Ramos (cell line): Measurements from ENCODE around the gene CC2D1A.

ENCODE experiments used
- in situ Hi-C: fragments of 300-500 bp; cut with MboI; formaldehyde crosslinking; loops from one replicate; pipeline ENCODE4 v1.14.3; 2022; ENCODE audit warnings: low sequenced_read_pairs; ENCODE audit not compliant: unreplicated experiment

The CC2D1A gene

DNA sequence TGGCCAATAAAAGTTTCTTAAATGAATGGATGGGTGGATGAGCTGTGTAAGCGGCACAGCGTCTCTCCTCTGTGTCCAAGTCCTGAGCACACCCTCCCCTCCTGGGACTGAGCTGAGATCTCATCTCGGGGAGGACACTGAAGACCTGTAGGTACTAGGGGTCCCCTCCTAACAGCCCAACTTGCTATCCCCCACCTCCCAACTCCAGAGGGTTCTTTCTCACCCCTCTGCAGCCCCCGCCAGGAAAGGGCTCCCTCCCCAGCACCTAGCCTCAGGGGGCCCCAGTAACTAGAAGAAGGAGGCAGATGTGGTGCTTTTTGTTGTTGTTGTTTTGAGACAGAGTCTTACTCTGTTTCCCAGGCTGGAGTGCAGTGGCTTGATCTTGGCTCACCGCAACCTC is 30.2 kb upstream of the CC2D1A start:
- in situ Hi-C loops = loop anchor here (10.0 kb wide), 1 partner anchor 601 kb away; no protein-coding TSS in a partner anchor

DNA sequence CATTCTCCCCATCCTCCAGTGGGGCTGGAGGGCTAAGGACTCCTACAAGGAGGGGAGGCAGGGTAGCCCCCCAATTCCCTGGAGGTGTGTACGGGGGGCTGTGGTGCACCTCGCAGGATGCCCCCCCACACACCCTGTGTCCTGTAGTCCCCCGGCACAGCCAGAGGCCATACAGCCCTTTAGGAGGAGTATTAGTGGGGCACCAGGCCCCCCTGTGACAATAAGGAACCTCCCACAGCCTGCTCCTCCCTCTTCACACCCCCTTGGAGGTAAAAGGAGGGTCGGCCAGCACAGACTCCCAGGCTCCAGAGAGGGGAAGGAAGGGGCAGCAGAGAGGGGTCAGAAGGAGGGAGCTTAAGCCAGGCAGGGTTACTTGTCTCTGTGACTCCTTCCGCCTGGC is 29.2 kb upstream of the CC2D1A start, which contains the start of gene NANOS3:
NANOS3 (plus strand) TSS at position 301 of the 400 bp plus-strand sequence. CDS start 115 bp downstream, outside the sequence.
- in situ Hi-C loops = loop anchor here (10.0 kb wide), 1 partner anchor 602 kb away; no protein-coding TSS in a partner anchor

DNA sequence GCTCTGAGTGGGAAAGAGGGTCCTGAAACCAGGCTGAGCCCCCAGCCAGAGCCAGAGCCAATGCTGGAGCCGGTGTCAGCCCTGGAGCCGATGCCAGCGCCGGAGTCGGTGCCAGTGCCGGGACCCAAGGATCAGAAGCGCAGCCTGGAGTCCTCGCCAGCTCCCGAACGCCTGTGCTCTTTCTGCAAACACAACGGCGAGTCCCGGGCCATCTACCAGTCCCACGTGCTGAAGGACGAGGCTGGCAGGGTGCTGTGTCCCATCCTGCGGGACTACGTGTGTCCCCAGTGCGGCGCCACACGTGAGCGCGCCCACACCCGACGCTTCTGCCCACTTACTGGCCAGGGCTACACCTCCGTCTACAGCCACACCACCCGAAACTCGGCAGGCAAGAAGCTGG is 28.7 kb upstream of the CC2D1A start:
- in situ Hi-C loops = loop anchor here (10.0 kb wide), 1 partner anchor 603 kb away; no protein-coding TSS in a partner anchor

DNA sequence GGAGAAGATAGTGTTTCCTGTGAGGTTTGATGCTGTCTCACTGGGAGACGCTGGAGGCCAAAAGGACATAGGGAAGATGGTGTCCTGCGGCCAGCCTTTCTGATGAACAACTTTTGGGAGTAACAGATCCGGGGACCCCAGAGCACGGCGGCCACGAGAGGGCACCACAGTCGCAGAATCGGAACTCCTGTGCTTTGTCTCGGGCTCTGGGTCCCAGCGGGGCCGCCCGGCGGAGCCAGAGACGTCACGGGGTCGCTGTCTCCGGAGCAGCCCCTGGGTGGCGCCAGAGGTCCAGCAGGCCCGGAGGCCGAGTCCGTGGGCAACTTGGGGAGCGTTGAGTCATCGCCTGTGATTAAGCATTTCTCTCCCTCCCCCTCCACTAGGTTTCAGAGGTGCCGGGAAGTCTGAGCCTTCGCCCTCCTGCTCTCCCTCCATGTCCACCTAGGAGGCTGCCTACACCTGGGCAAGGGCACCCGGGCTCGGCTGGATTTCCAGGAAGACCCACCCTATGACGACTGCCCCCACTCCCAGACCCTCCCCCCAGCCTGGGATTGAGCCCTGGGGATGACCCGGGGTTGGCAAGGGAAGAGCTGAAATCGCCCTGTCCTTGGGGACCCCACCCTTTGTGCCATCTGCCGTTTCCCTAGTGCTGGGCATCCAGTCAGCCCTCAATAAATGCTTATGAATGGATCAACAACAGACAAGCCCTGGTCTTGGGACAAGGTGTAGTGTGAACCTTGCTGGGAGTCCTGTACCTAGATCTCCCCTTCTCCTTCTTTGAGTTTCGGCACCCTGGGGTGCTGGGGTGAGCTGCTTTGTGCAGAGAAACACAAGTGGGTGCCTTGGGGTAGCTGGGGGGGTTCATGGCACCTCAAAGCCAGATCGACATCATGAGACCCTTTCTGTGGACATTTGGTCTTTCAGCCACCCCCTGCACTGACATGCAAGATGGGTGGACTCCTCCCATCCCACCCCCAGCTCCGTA is 25.6 kb upstream of the CC2D1A start:
- in situ Hi-C loops = loop anchor here (5.0 kb wide), 1 partner anchor 192 kb away; the partner anchor contains the start of gene MISP3

DNA sequence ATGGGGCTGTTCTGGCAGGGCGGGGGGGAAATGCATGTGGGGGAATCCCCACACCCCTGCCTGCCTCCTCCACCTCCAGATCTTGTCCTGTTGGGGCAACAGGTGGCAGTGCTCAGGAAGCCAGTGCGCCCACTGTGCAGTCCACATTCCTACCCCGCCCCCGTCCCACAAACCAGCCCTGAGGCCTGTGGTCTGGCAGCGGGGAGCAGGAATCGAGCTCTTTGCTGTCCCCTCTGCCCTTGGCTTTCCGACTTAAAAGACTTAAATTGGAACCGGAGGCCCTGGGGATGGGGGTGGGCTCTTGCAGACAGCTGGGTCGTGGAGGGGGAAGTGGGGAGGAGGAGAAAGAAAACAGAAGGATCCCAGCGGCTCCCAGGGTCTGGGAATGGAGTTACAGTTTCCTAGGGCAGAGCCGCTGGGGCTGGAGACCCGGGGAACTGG is 24.7 kb upstream of the CC2D1A start:
- in situ Hi-C loops = loop anchor here (5.0 kb wide), 1 partner anchor 191 kb away; the partner anchor contains the start of gene MISP3

DNA sequence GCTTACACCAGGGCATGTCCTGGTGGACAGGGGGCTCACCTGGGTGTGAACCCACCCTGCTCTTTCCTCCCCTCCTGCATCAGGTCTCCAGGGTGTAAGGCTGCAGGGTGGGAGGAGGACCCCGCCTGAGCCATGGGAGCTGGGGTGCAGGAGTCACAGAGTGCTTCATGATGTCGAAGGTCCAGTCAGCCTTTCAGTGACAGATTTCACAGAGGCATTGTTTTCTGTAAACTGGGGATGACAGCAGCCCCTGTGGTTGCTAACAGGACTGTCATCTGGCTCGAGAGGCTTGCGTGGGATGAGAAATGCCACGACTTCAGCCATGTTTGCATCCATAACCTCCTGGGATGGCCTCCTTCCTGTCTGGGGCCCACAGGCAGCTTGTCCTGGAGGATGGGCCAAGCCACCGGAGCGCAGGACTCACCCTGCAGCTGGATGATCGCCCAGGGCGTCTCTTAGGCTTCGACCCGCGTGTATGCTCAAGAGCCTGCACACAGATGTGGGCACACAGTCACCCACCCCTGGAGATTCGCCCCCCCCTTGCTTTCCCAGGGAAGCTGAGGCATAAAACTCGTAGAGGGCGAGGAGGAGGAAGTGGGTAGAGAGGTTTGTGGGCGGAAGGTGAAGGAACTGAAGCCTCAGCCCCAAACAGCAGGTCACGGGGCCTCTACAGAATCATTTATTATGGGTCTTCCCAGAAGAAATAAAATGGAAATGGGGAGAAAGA is 24.1 kb upstream of the CC2D1A start:
- in situ Hi-C loops = loop anchor here (5.0 kb wide), 1 partner anchor 190 kb away; the partner anchor contains the start of gene MISP3

DNA sequence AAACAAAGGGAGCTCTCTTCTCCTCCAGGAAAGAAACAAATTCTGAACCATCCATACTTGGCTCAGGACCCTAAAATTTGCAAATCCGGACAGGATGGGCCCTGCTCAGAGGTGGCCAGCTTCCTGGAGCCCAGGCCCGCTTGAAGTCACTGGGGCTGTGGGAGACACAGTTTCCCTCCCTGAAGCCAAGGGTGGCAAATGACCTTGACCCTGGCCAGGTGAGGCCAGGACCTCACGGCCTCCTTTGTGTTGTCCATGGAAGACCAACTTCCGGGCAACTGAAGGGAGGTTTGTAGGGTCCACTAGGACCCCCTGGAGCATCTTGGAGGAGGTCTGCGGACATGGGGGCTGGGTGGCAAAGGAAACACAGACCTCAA is 23.6 kb upstream of the CC2D1A start:
- in situ Hi-C loops = loop anchor here (5.0 kb wide), 1 partner anchor 190 kb away; the partner anchor contains the start of gene MISP3

DNA sequence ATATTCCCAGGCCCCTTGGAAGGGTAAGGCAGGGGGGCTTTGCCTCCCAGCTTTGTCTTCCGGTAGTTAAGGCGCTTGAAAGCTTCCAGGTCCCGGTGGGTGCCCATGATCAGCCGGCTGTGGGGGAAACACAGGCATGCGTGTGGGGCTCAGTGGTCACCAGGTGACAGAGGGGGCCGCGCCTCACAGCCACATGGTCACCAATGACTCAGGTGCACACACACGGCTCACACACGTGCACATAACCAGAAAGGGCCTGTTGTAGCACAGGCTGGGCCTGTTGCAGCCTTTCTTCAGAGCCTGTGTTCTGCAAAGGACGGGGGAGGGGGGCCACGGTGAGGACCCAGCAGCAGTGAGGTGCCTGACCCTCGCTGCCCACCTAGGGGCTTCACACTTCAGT is 23.2 kb upstream of the CC2D1A start:
- in situ Hi-C loops = loop anchor here (5.0 kb wide), 1 partner anchor 189 kb away; the partner anchor contains the start of gene MISP3

DNA sequence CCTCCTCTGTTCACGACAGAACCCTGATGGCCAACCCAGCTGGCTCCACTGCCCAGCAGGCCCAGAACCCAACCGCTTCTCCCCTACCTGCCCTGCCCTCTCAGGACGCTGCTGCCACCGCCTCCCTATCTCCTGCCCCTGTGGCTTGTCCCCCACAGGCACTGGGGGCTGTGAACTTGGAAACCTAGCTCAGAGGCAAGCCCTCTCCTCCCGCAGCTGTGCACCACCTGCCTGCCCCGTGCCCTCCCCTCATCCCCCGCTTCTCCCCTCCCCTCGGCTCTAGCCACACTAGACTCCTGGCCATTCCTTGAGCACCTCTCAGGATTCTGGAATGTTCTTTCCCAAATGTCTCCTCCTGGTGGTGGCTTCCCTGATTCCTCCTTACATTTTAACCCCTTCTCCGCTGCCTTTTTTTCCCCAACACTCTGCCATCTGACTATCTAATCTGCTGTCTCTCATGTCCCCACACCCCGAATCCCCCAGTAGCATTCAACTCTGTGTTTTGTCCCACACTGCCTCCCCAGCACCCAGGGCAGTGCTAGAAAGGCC is 22.4 kb upstream of the CC2D1A start:
- in situ Hi-C loops = loop anchor here (5.0 kb wide), 1 partner anchor 189 kb away; the partner anchor contains the start of gene MISP3

DNA sequence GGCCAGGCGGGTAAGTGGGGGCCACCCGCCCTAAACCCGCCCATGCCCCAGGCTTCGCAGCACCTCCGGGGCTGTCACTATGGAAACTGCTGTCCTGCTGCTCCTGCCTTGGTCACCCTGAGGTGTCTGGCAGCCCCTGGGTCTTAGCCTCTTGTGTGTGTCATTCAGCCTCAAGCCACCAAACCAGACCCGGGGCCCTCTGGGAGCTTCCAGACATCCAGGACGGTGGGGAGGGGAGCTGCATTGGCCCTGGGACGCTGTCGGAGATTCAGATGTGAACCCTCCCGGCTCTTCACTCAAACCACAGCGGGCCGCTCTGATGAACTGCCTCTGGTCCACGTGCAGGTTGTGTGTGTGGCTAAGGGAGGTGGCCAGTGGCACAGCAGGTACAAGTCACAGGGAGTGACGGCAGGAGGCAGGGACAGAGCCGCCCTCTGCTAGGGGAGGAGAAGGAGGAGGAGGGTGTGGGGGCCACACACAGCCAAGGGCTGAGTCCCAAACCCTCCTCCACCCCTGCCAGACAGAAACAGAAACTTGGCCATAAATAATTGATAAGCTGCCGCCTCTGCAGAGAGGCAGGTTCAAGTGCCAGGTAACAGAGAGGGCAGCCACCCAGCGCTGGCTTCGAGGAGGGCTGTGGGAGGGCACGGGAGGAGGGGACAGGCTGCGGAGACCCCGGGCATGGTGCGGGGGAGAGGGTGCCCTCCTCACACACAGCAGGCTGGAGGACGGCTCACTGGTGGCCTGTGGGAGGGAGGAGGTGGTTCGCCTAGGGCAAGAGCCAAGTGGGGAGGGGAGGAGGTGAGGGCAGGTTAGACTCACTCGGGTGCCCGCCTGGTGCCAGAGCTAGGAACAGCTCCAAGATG is 21.0 kb upstream of the CC2D1A start:
- in situ Hi-C loops = loop anchor here (5.0 kb wide), 1 partner anchor 187 kb away; the partner anchor contains the start of gene MISP3

DNA sequence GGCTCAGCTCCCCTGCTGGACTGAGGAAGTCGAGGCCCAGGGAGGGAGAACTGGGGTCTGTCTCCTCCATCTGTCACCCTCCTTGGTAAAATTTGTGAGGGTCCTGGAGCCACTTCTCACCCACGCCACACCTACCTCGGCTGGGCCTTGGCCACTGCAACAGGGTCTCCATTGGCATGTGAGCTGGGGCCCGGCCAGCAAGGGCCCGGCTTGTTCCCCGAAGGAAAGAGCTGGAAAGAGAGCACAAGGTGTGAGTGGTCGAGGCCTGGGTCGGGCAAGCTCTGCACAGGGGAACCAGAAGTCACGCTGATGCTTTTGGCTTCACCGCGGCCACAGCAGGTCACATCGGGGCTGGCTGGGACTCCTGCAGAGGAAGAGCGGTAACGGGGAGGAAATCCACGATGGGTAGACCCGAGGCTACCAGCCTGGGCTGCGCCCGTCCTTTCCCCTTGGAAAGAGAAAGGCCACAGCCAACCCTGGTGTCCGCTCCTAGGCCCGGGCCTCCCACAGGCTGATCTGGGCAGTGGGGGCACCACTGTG is 20.1 kb upstream of the CC2D1A start:
- in situ Hi-C loops = no loop called here

DNA sequence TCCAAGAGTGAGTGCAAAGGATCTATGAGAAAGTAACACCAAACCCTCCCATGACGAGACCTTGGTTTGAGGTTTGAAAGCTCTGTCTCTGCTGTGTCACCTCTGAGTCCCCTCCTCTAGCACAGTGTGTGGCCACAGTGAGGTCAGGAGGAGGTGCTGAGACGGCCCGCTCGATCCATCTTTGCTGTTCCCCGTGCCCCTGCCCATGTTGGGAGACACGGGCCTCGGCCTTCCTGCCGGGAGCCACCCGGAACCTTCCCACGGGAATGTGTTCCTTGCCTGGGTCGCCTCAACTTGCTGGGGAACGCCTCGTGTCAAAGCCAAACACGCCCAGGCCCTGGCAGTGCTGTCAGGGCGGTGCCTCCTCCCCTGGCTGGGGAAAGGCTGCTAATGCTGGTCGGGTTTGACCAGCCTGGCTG is 19.0 kb upstream of the CC2D1A start:
- in situ Hi-C loops = no loop called here

DNA sequence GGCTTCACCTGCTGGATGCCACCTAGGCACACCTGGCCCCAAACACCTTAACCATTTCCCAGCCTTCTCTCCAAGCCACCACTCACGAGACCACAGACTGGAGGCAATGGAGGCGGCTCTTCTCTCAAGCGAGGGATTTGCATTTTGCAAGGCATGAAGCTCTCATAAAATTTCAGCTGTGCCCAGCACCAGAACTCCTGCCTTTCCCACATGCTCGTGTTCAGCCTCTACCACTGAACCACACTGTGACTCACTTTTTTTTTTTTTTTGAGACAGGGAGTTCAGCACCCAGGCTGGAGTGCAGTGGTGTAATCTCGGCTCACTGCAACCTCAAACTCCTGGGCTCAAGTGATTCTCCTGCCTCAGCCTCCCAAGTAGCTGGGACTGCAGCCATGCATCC is 18.5 kb upstream of the CC2D1A start:
- in situ Hi-C loops = no loop called here

DNA sequence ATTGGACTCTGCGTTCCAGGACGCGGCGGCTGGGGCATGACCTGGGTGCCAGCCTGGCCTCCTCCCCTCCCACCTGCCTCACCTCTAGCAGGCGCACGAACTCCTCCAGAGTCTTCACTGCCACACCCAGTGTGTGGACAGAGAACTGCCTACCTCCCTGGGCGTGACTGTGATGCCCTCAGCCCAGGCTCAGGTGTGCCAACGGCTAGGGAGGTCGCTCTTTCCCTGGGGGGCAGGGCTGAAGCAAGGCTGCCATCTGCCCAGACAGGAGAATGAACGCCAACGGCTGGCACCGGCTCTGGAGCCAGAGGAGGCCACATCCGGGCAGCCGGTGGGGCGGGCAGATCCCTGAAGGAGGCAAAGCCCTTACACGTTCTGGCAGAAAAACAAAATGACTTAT is 17.7 kb upstream of the CC2D1A start:
- in situ Hi-C loops = no loop called here

DNA sequence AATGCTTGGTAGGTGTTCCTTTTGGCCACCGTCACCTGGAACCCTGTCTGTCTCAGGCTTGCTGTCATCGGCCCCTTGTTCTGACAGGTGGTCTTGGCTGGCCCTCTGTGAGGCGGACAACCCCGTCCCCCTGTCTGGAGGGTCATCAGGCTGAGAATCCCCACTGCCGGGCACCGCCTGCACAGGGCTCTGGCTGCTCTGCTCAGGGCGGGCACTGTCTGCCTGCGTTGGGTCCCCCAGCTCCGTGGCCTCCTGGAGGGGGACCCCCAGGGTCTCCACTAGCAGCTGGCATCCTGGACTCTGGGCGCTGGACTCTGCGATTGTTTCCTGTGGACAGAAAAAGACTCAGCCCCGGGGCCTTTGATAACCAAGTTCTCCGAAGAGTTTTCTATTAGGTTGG is 15.9 kb upstream of the CC2D1A start:
- in situ Hi-C loops = no loop called here

DNA sequence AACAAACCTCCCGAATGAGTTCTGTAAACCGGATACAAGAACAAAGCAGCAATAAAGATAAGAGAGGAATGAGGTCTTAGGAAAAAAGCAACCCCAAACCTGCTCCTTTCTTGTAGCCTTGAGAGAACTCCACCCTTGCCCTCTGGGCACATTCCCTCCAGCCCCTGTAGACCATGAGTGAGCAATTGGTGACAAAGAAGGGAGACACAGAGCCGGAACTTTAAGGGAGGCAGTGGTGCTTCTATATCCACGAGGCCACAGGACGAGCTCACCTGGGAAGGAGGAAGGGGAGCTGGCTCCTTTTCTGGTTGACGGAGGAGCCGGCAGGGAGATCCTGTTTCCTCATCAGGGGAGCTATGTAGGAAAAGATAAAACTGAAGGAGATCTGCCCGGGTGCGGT is 13.1 kb upstream of the CC2D1A start:
- in situ Hi-C loops = no loop called here

DNA sequence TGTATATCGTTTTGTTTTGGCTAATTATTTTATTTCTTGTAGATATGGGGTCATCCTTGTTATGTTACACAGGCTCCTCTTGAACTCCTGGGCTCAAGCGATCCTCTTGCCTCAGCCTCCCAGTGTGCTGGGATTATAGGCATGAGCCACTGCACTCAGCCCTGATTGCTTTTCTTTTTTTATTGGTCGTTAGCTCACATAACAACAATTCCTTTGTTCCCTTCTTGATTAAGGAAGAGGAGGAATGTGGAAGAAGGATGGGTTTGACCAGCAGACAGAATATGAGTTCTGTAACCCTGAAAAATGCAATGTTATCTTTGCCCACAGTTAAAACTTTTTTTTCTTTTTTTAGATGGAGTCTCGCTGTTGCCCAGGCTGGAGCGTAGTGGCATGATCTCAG is 11.4 kb upstream of the CC2D1A start:
- in situ Hi-C loops = no loop called here

DNA sequence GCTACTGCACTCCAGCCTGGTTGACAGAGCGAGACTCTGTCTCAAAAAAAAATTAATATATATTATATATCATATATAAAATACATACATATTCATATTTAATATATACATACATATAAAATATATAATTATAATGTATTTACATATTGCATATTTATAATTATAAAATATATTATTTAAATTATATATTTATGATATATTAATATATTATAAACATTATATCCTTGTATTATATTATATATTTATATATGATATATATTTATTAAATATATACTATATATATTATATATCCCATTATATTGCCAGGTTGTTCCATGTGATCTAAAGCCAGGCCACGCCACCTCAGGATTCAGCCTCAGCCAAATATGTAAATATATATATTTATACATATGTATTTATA is 9.8 kb upstream of the CC2D1A start:
- in situ Hi-C loops = no loop called here

DNA sequence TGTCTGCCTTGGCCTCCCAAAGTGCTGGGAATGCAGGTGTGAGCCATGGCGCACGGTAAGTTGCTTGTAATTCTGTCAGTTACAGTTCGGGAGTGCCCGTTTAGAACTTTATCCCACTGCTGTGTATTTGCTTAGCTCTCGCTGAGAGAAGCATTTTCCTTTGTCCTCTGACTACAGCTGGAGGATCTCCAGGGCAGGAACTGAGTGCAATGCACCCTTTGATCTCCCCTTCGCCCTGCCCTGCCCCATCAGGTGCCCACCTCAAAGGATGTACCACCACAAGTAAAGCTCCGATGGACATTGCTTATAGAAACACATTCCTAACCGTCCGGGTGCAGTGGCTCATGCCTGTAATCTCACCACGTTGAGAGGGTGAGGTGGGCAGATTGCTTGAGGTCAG is 6.6 kb upstream of the CC2D1A start:
- in situ Hi-C loops = no loop called here
